ENCODE data around the gene OAF. TPM values are rescaled to one million over a fixed set of nuclear protein-coding genes. Genes with fewer than 3 reads are reported as not detected.

OAF gene
- total and polyA plus RNA-seq, 4 donors: 15.0 to 151 (median 82.0) TPM

DNA sequence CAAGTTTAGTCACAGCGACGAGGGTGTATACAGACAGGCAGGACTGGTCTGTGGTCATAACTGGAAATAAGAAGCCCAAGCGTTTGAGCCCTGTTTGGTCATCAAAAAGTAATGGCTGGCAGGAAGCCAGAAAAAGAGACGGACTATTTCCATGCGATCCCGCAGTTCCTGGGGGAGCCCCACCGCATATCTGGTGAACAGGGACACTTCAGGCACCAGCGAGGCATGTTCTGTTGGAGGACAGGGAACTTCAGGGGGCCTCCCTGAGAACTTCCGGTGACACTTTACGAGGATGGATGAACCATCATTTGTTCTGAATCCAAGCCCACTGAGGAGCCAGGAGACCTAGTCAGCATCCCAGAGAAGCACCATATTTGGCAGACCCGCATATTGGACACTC, 43.2 kb upstream of the OAF start:
- TF ChIP-seq, protein P1, sequence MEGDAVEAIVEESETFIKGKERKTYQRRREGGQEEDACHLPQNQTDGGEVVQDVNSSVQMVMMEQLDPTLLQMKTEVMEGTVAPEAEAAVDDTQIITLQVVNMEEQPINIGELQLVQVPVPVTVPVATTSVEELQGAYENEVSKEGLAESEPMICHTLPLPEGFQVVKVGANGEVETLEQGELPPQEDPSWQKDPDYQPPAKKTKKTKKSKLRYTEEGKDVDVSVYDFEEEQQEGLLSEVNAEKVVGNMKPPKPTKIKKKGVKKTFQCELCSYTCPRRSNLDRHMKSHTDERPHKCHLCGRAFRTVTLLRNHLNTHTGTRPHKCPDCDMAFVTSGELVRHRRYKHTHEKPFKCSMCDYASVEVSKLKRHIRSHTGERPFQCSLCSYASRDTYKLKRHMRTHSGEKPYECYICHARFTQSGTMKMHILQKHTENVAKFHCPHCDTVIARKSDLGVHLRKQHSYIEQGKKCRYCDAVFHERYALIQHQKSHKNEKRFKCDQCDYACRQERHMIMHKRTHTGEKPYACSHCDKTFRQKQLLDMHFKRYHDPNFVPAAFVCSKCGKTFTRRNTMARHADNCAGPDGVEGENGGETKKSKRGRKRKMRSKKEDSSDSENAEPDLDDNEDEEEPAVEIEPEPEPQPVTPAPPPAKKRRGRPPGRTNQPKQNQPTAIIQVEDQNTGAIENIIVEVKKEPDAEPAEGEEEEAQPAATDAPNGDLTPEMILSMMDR (IDR thresholded peaks at IDR 0.05; ENCODE audit: low read depth, low read length, missing input control): no peak
- TF ChIP-seq HNF4G (IDR thresholded peaks at IDR 0.05): no peak
- TF ChIP-seq RAD21 (IDR thresholded peaks at IDR 0.05): no peak
- Histone ChIP-seq H3K27me3 (ENCODE audit: control insufficient read depth in 4 of 4, insufficient read depth in 4 of 4, low read length in 3 of 4) (no peaks in the 10 kb centered on the region), H3K27ac (ENCODE audit: low read depth in 1 of 2, low read length in 2 of 2) (no peak overlapping the region), H3K36me3 (ENCODE audit: control insufficient read depth in 4 of 4, insufficient read depth in 3 of 4, low read depth in 1 of 4, low read length in 3 of 4) (no peaks in the 10 kb centered on the region), H3K9me3 (ENCODE audit: control insufficient read depth in 4 of 4, low read length in 3 of 4) (no peaks in the 10 kb centered on the region), H3K4me3 (ENCODE audit: low read depth in 1 of 3, low read length in 3 of 3) (no peak overlapping the region), H3K4me1 (ENCODE audit: control insufficient read depth in 4 of 4, insufficient read depth in 4 of 4, low read length in 3 of 4) (peaks cover 6 to 27% (median 14%) of the 10 kb centered on the region in 4 donors), H3K9ac (ENCODE audit: low read depth in 1 of 2, low read length in 2 of 2) (no peak overlapping the region)
- DNase-seq (ENCODE audit: low spot score): no peak
- 86% methylated on average over 11 of the region's 11 CpGs for WGBS

DNA sequence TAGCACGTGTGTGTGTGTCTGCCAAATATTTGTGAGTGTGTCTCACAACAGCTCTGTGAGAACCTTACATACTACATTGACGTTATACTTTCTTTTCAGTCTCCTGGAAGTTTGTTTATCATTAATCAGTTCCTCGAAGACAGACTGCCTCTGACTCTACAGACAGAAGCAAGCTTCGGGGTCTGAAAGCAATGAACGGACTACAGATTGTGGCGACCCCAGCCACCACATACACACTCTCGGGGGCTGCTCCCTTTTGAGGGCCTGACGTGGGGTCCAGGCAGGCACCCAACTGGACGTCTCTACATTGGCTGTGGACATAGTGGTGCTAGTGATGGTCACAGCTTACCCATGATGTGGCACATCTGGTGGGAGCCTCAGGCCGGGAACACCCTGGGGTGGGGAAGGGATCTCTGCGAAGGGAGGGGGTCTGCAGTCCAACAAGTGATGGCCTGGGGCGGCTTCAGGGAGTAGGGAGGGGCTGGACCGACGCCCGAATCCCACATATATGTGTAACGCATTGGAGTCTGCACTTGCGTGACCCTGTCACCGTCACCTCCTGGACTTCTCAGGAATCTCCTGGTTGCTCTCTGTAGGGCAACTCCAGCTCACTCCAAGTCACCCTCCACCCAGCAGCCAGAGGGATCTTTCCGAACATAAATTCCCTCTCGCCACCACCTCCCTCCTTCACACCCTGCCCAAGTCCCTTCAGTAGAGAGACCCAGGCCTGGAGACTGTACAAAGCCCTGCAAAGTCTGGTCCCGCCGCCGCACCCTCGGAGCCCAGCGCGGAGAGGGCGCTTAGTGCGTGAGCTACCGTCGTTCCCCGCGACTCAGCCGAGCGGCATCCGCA, 42.5 kb upstream of the OAF start:
- WGBS: 30% methylated on average over 35 of the region's 35 CpGs
- peak overlapping the region in 2 of 3 donors; percentile 11 to 45 for H3K4me3 ChIP-seq (ENCODE audit: low read depth in 1 of 3, low read length in 3 of 3)

More for the DNA sequence above, 42.5 kb upstream of the OAF start:
- no peak for TF ChIP-seq SP1 (IDR thresholded peaks at IDR 0.05)
- no peak for TF ChIP-seq HNF4A (conservative IDR thresholded peaks at IDR 0.05)
- TF ChIP-seq, protein P2, sequence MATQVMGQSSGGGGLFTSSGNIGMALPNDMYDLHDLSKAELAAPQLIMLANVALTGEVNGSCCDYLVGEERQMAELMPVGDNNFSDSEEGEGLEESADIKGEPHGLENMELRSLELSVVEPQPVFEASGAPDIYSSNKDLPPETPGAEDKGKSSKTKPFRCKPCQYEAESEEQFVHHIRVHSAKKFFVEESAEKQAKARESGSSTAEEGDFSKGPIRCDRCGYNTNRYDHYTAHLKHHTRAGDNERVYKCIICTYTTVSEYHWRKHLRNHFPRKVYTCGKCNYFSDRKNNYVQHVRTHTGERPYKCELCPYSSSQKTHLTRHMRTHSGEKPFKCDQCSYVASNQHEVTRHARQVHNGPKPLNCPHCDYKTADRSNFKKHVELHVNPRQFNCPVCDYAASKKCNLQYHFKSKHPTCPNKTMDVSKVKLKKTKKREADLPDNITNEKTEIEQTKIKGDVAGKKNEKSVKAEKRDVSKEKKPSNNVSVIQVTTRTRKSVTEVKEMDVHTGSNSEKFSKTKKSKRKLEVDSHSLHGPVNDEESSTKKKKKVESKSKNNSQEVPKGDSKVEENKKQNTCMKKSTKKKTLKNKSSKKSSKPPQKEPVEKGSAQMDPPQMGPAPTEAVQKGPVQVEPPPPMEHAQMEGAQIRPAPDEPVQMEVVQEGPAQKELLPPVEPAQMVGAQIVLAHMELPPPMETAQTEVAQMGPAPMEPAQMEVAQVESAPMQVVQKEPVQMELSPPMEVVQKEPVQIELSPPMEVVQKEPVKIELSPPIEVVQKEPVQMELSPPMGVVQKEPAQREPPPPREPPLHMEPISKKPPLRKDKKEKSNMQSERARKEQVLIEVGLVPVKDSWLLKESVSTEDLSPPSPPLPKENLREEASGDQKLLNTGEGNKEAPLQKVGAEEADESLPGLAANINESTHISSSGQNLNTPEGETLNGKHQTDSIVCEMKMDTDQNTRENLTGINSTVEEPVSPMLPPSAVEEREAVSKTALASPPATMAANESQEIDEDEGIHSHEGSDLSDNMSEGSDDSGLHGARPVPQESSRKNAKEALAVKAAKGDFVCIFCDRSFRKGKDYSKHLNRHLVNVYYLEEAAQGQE (IDR thresholded peaks at IDR 0.05): no peak
- TF ChIP-seq YY1 (IDR thresholded peaks at IDR 0.05): no peak
- TF ChIP-seq RAD21 (IDR thresholded peaks at IDR 0.05): no peak
- TF ChIP-seq, protein P3, sequence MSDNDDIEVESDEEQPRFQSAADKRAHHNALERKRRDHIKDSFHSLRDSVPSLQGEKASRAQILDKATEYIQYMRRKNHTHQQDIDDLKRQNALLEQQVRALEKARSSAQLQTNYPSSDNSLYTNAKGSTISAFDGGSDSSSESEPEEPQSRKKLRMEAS (IDR thresholded peaks at IDR 0.05): no peak
- TF ChIP-seq TAF1 (conservative IDR thresholded peaks at IDR 0.05): no peak
- no peak for TF ChIP-seq EGR1 (IDR thresholded peaks at IDR 0.05; ENCODE audit: low read depth in 2 of 2)
- TF ChIP-seq ATF3 (IDR thresholded peaks at IDR 0.05): no peak
- no peak for TF ChIP-seq HNF4G (IDR thresholded peaks at IDR 0.05)
- TF ChIP-seq, protein P1 (IDR thresholded peaks at IDR 0.05; ENCODE audit: low read depth, low read length, missing input control): no peak
- TF ChIP-seq ZBTB33 (IDR thresholded peaks at IDR 0.05): no peak
- TF ChIP-seq NR2F2 (IDR thresholded peaks at IDR 0.05): no peak
- no peak for TF ChIP-seq RXRA (IDR thresholded peaks at IDR 0.05)
- TF ChIP-seq JUND (IDR thresholded peaks at IDR 0.05): no peak
- no peak for TF ChIP-seq GABPA (IDR thresholded peaks at IDR 0.05 in 1 of 2, conservative IDR thresholded peaks at IDR 0.05 in 1 of 2)
- no peak for TF ChIP-seq FOXA2 (IDR thresholded peaks at IDR 0.05)
- no peak for TF ChIP-seq FOXA1 (IDR thresholded peaks at IDR 0.05)
- no peaks in the 10 kb centered on the region for H3K9me3 ChIP-seq (ENCODE audit: control insufficient read depth in 4 of 4, low read length in 3 of 4)
- peak overlapping the region in 1 of 2 donors; percentile 57 for H3K27ac ChIP-seq (ENCODE audit: low read depth in 1 of 2, low read length in 2 of 2)
- H3K9ac ChIP-seq (ENCODE audit: low read depth in 1 of 2, low read length in 2 of 2): peak overlapping the region in 1 of 2 donors; percentile 36
- H3K27me3 ChIP-seq (ENCODE audit: control insufficient read depth in 4 of 4, insufficient read depth in 4 of 4, low read length in 3 of 4): no peaks in the 10 kb centered on the region
- no peaks in the 10 kb centered on the region for H3K36me3 ChIP-seq (ENCODE audit: control insufficient read depth in 4 of 4, insufficient read depth in 3 of 4, low read depth in 1 of 4, low read length in 3 of 4)
- H3K4me1 ChIP-seq (ENCODE audit: control insufficient read depth in 4 of 4, insufficient read depth in 4 of 4, low read length in 3 of 4): peaks cover 6 to 27% (median 15%) of the 10 kb centered on the region in 4 donors
- no peak for DNase-seq (ENCODE audit: low spot score)
